K562 (cell line): ENCODE results near the gene LRRC8A. TPM values are rescaled to one million over a fixed set of nuclear protein-coding genes. Genes with fewer than 3 reads are reported as not detected.

ENCODE experiments used
- ARID2 ChIP-seq: fragments of 450-650 bp; IDR thresholded peaks from 2 replicates; pipeline ENCODE4 v1.6.1; 2017; ENCODE audit warnings: antibody characterized with exemption, mild to moderate bottlenecking
- MYC ChIP-seq, 2 experiments: fragments of 250-450 bp in 1 of 2; sonication (Bioruptor Pico) in 1 of 2; IDR thresholded peaks; 2 replicates each; pipeline versions ENCODE4 v1.5.1 to v1.6.1; 2012 to 2021; ENCODE audit warnings: low read depth in 2 of 2, borderline replicate concordance in 1 of 2, improper control_type of control experiment in 1 of 2, low read length in 1 of 2, mild to moderate bottlenecking in 1 of 2, moderate library complexity in 1 of 2
- POLR3G ChIP-seq: IDR thresholded peaks from 2 replicates; pipeline ENCODE4 v1.6.1; 2011; ENCODE audit not compliant: insufficient read length, insufficient replicate concordance; ENCODE audit errors: extremely low read depth
- PTBP1 ChIP-seq: fragments of 200-400 bp; formaldehyde crosslinking; IDR thresholded peaks from 2 replicates; pipeline ENCODE4 v1.6.1; 2017; ENCODE audit warnings: low read depth, low read length
- SMC3 ChIP-seq: conservative IDR thresholded peaks from 2 replicates; pipeline ENCODE4 v1.6.1; 2011; ENCODE audit warnings: low read depth, low read length, improper control_type of control experiment; ENCODE audit not compliant: insufficient read depth
- STAT5A ChIP-seq: IDR thresholded peaks from 2 replicates; pipeline ENCODE4 v1.6.1; 2012; ENCODE audit warnings: low read length, inconsistent platforms, borderline replicate concordance
- TCF3 ChIP-seq: sonication (generic); formaldehyde crosslinking; IDR thresholded peaks from 2 replicates; pipeline ENCODE4 v1.4.0; 2020; ENCODE audit warnings: mild to moderate bottlenecking, missing genetic modification reagents
- ZNF133 ChIP-seq: fragments of 250-450 bp; sonication (Bioruptor Pico); IDR thresholded peaks from 2 replicates; pipeline ENCODE4 v1.4.0; 2020; ENCODE audit warnings: mild to moderate bottlenecking
- polyA plus RNA-seq, 8 experiments: library from polyadenylated mRNA; depleted of rRNA in 4 of 8; stranded (reverse) in 5 of 8; unstranded in 3 of 8; fragments of >200 nt; fragmentation: Nextera tagmentation in 2 of 8; fragmentation: Illumina TruSeq in 1 of 8; extraction: Ambion mirVana in 2 of 8; extraction: Trizol in 1 of 8; gene quantifications; 2 replicates each; pipeline versions ENCODE4 v1.2.1 to v1.2.3, GENCODE V29; 2011 to 2014; ENCODE audit warnings: inconsistent platforms in 1 of 8, missing spikeins in 1 of 8
- total RNA-seq, 7 experiments: library from RNA; depleted of rRNA in 6 of 7; stranded (reverse); fragments of >200 nt in 6 of 7; fragmentation: Illumina TruSeq in 2 of 7; extraction: Trizol in 2 of 7; gene quantifications; 2 replicates each; pipeline versions ENCODE4 v1.2.1 to v1.2.3, GENCODE V29; 2011 to 2021; ENCODE audit warnings: low replicate concordance in 1 of 7
- TF ChIP-seq, protein P1 (sequence below), 2 experiments: fragments of 450-650 bp in 1 of 2; sonication (generic) in 1 of 2; formaldehyde crosslinking in 1 of 2; IDR thresholded peaks; 2 replicates each; pipeline versions ENCODE4 v1.7.1 to v1.9.0; 2016 to 2022; ENCODE audit warnings: inconsistent platforms in 1 of 2, mild to moderate bottlenecking in 1 of 2, missing genetic modification reagents in 1 of 2
- TF ChIP-seq, protein P2 (sequence below): fragments of 450-650 bp; formaldehyde crosslinking; IDR thresholded peaks from 2 replicates; pipeline ENCODE4 v1.4.0; 2020; ENCODE audit warnings: mild to moderate bottlenecking, moderate library complexity
- TF ChIP-seq, protein P3 (sequence below): fragments of 250-450 bp; sonication (Bioruptor Pico); IDR thresholded peaks from 2 replicates; pipeline ENCODE4 v1.4.0; 2020; ENCODE audit warnings: mild to moderate bottlenecking
- TF ChIP-seq, protein P4 (sequence below): fragments of 450-650 bp; formaldehyde crosslinking; IDR thresholded peaks from 2 replicates; pipeline ENCODE4 v1.4.0; 2020; ENCODE audit warnings: mild to moderate bottlenecking, mixed read lengths

Gene LRRC8A
- total and polyA plus RNA-seq, 9 of the 15 experiments (the other 6 are each of a cell fraction or from before 2014, with no cell fraction given): 2.9 to 24.7 (median 8.9) TPM

DNA sequence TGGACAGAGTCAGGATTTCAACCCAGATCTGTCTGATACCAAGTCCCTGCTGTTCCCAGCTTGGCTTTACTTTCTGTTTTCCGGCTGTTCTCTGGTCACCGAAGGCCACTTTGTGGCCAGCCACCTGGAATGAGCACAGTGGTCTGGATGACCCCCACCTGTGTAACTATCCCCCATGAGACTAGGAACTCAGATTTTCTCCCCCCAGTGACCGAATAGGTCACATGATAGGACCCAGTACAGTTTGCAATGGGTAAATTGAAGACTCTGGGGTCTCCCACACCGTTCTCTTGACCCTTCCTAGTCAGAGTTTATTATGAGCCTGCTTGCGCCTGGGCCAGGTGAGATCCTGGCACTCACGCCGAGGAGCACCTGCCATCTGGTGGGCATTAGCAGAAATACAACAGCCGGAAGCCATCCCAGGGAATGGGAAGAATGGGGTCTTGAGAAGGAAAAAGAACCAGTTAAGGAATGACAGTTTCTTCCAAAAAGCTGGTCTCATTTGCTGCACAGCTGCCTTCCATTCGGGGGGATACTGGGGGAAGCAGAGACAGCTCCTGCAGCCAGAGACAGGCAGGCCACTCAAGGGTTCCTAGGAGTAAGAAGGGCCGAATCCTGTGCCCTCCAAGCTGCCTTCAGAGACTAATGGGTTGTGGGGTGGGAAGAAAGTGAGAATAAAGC, 45.9 kb downstream of the LRRC8A start (continued):
- TF ChIP-seq, protein P1, sequence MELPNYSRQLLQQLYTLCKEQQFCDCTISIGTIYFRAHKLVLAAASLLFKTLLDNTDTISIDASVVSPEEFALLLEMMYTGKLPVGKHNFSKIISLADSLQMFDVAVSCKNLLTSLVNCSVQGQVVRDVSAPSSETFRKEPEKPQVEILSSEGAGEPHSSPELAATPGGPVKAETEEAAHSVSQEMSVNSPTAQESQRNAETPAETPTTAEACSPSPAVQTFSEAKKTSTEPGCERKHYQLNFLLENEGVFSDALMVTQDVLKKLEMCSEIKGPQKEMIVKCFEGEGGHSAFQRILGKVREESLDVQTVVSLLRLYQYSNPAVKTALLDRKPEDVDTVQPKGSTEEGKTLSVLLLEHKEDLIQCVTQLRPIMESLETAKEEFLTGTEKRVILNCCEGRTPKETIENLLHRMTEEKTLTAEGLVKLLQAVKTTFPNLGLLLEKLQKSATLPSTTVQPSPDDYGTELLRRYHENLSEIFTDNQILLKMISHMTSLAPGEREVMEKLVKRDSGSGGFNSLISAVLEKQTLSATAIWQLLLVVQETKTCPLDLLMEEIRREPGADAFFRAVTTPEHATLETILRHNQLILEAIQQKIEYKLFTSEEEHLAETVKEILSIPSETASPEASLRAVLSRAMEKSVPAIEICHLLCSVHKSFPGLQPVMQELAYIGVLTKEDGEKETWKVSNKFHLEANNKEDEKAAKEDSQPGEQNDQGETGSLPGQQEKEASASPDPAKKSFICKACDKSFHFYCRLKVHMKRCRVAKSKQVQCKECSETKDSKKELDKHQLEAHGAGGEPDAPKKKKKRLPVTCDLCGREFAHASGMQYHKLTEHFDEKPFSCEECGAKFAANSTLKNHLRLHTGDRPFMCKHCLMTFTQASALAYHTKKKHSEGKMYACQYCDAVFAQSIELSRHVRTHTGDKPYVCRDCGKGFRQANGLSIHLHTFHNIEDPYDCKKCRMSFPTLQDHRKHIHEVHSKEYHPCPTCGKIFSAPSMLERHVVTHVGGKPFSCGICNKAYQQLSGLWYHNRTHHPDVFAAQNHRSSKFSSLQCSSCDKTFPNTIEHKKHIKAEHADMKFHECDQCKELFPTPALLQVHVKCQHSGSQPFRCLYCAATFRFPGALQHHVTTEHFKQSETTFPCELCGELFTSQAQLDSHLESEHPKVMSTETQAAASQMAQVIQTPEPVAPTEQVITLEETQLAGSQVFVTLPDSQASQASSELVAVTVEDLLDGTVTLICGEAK (IDR thresholded peaks at IDR 0.05): no peak
- TF ChIP-seq, protein P1 (CRISPR knock-in tag; IDR thresholded peaks at IDR 0.05): no peak
- no peak for TF ChIP-seq POLR3G
- 0 out of 2 replicates have a peak, but pooled peaks have one; percentile 9 for TF ChIP-seq TCF3 (CRISPR knock-in tag)
- TF ChIP-seq, protein P2, sequence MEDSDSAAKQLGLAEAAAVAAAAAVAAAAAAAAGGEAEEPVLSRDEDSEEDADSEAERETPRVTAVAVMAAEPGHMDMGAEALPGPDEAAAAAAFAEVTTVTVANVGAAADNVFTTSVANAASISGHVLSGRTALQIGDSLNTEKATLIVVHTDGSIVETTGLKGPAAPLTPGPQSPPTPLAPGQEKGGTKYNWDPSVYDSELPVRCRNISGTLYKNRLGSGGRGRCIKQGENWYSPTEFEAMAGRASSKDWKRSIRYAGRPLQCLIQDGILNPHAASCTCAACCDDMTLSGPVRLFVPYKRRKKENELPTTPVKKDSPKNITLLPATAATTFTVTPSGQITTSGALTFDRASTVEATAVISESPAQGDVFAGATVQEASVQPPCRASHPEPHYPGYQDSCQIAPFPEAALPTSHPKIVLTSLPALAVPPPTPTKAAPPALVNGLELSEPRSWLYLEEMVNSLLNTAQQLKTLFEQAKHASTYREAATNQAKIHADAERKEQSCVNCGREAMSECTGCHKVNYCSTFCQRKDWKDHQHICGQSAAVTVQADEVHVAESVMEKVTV (CRISPR knock-in tag): peak; percentile 87
- 0 out of 2 replicates have a peak, but pooled peaks have one; percentile 6 for TF ChIP-seq STAT5A
- no peak for TF ChIP-seq ZNF133
- TF ChIP-seq PTBP1: no peak
- TF ChIP-seq, protein P3, sequence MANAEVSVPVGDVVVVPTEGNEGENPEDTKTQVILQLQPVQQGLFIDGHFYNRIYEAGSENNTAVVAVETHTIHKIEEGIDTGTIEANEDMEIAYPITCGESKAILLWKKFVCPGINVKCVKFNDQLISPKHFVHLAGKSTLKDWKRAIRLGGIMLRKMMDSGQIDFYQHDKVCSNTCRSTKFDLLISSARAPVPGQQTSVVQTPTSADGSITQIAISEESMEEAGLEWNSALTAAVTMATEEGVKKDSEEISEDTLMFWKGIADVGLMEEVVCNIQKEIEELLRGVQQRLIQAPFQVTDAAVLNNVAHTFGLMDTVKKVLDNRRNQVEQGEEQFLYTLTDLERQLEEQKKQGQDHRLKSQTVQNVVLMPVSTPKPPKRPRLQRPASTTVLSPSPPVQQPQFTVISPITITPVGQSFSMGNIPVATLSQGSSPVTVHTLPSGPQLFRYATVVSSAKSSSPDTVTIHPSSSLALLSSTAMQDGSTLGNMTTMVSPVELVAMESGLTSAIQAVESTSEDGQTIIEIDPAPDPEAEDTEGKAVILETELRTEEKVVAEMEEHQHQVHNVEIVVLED (CRISPR knock-in tag): no peak
- TF ChIP-seq, protein P4, sequence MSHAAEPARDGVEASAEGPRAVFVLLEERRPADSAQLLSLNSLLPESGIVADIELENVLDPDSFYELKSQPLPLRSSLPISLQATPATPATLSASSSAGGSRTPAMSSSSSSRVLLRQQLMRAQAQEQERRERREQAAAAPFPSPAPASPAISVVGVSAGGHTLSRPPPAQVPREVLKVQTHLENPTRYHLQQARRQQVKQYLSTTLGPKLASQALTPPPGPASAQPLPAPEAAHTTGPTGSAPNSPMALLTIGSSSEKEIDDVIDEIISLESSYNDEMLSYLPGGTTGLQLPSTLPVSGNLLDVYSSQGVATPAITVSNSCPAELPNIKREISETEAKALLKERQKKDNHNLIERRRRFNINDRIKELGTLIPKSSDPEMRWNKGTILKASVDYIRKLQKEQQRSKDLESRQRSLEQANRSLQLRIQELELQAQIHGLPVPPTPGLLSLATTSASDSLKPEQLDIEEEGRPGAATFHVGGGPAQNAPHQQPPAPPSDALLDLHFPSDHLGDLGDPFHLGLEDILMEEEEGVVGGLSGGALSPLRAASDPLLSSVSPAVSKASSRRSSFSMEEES (CRISPR knock-in tag): peak; percentile 72
- peak; percentile 80 for TF ChIP-seq ARID2
- TF ChIP-seq SMC3: peak; percentile 93
- 0 out of 2 replicates have a peak, but pooled peaks have one; percentile 15 for TF ChIP-seq MYC (IDR thresholded peaks at IDR 0.05; ENCODE audit: low read depth, low read length)
- TF ChIP-seq MYC (CRISPR knock-in tag; IDR thresholded peaks at IDR 0.05; ENCODE audit: borderline replicate concordance, low read depth): no peak
